Limb (tissue), 2 donors: Measurements from ENCODE around the gene GALNT15.
A peak's percentile ranks its signal among the peaks of the same experiment; 100 is the strongest.

Source experiments
- DNase-seq, 2 donors: peaks; one replicate each; pipeline ENCODE4 v3.0.0-alpha.2; 2016; ENCODE audit errors: extremely low spot score in 2 of 2

Gene GALNT15

DNA sequence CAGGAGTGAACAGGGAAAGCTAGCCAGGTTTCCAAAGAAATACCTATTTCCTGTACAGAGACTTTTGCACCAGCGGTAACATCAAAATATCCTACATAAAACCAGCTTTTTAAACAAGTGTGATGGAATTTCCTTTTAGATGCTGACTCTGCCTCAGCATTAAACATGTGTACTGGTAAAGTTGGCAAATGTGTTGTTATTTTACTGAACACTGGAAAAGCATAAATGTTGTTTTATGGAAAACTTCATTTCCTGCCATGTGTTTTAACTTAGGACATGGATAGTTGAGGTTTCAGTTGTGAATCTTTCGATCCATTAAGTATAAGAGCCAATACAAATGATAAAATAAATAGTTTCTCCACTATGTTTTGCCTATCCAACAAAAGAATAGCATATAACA is 106.2 kb downstream of the GALNT15 start:
- DNase-seq: peak in 1 of 2 donors; percentile 58
